GM08714 (cell line): ENCODE measurements around the gene IFITM10.

Source experiments
- H3K4me3 ChIP-seq: fragments of 200-500 bp; sonication (Bioruptor generic); 2 replicates; pipeline ENCODE4 v1.5.1; 2014; ENCODE audit warnings: mild to moderate bottlenecking, low read length, inconsistent platforms
- ZNF274 ChIP-seq: IDR thresholded peaks from 2 replicates; pipeline ENCODE4 v1.6.1; 2012; ENCODE audit warnings: mild to moderate bottlenecking, low read depth, low read length

Gene IFITM10

DNA sequence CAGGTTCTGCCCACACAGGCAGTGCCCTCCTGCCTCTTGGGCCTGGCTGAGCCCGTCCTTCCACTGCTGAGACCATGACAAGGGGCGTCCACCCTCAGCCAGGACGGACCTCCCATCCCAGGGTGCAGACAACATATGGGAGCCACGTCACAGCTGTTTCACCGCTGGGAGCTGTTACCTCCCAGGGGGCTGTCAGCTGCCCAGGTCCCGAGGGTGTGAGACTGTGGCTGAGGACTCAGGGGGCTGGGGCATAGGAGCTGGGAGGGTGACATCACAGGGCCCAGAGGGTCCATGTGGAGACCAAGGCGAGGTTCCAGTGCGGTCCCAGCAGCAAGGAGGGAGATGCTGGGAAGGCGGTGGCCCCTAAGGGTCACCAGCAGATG, 31.2 kb upstream of the IFITM10 start:
- TF ChIP-seq ZNF274 = no peak
- no peak overlapping the region for H3K4me3 ChIP-seq

DNA sequence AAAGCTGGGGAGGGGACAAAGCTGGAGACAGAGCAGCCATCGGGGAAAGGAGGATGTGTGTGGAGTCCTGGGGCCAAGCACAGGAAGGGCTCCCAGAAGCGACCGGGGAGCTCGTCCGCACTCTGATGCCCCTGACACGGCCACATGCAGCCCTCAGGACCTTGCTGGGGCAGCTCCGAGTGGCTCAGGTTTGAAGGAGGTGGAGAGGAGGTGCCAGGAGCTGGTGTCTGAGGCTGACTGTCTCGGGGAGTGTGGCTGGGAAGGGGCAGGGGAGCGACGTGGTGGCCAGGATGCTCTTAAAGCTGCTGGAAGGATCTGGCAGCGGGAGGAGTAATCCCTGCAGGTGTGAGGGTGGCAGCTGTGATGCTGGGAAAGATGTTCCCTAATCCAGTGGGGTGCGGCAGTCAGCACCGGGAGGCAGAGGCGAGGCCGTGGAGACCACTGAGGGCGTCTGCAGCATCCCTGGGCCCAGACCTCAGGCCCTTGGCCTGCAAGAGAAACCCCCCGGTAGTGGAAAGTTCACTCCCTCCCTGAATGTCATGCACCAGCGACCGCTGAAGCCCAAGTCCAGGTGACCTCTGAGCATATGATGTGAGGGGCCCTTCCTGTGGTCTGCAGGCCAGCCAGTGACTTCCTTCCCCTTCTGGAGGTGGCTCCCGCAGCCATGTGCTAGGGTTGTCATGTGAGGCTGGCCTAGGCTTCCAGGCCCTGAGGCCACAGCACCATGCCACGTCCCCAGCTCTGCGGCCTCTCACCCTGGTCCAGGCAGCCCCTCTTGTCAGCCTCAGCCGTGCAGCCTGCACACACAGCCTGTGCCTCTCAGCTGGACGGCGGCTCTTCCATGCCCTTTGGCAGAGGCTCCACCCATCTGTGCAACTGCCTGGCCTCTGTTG, 30.6 kb upstream of the IFITM10 start:
- no peak overlapping the region for H3K4me3 ChIP-seq
- TF ChIP-seq ZNF274 = no peak

- H3K4me3 ChIP-seq = no peak overlapping the region
- TF ChIP-seq ZNF274 = no peak
These were observed 29.7 kb upstream of the IFITM10 start for GRCh38 chr11:1779806-1780699.

DNA sequence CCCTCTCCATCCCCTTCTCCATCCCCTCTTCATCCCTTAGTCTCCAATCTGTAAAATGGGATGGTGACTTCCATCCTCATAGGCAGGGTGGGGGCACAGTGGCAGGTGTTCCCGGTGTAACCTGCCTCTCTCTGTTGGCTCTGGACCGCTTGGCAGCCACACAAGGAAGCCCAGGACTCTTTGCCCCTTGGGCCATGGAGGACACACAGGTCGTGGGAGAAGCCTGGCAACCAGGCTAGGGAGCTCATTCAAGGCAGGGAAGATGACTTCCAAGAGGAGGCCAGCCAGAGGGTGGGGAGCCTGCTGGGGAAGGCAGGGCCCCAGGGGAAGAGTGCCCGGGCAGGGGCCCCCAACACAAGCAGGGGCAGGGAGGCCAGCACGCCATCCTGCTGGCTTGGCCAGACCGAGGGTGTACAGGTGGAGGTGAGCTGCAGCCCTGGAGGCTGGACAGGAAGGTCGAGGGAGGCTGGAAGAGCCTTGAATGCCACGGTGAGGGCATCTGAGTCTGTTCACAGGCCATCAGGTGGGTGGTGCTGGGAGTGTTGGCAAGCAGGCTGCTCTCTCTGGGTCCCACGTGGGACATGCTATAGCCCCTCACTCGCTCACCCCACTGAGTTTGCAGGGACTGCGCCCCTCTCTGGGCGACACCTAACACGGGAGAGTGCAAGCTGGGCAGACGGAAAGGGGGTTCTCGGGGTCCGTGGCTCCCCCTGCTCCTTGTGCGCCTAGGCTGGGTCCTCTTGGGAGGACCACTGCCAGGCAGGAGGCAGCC, 28.8 kb upstream of the IFITM10 start:
- no peak overlapping the region for H3K4me3 ChIP-seq
- no peak for TF ChIP-seq ZNF274

GRCh38 chr11:1778141-1778911, 27.9 kb upstream of the IFITM10 start:
- TF ChIP-seq ZNF274 = no peak
- H3K4me3 ChIP-seq = no peak overlapping the region

GRCh38 chr11:1777737-1778136, 27.3 kb upstream of the IFITM10 start:
- no peak for TF ChIP-seq ZNF274
- no peak overlapping the region for H3K4me3 ChIP-seq

DNA sequence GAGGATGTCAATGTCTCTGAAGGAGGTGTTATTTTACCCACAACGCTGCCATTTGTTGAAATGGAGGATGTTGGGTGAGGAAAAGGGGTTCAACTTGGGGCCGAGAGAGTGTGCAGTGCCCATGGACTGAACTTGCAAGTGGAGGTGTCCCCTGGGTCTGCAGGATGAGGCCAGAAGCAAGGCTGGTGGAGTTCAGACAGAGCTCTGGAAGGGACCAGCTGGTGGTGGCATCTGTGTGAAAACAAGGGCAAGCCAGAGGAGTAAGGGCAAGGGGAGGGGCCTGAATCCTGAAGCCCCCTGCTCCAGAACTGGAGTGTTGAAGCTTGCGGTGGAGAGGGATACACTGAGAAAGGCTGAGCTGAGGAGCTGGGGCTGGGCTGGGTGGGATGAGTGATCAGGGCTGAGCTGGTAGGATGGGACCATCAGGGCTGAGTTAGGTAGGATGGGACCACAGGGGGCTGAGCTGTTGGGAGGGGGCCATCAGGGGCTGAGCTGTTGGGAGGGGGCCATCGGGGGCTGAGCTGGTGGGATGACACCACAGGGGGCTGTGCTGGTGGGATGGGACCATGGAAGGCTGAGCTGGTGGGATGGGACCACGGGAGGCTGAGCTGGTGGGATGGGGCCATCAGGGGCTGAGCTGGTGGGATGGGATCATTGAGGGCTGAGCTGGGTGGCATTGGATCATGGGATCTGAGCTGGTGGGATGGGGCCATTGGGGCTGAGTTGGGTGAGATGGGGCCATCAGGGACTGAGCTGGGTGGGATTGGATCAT, 26.7 kb upstream of the IFITM10 start:
- H3K4me3 ChIP-seq = no peak overlapping the region
- no peak for TF ChIP-seq ZNF274

GRCh38 chr11:1776331-1776851, 26.0 kb upstream of the IFITM10 start:
- TF ChIP-seq ZNF274 = no peak
- H3K4me3 ChIP-seq = no peak overlapping the region

GRCh38 chr11:1774886-1775285, 24.5 kb upstream of the IFITM10 start:
- H3K4me3 ChIP-seq = no peak overlapping the region
- no peak for TF ChIP-seq ZNF274

GRCh38 chr11:1773994-1774550, 23.7 kb upstream of the IFITM10 start:
- no peak overlapping the region for H3K4me3 ChIP-seq
- TF ChIP-seq ZNF274 = no peak

DNA sequence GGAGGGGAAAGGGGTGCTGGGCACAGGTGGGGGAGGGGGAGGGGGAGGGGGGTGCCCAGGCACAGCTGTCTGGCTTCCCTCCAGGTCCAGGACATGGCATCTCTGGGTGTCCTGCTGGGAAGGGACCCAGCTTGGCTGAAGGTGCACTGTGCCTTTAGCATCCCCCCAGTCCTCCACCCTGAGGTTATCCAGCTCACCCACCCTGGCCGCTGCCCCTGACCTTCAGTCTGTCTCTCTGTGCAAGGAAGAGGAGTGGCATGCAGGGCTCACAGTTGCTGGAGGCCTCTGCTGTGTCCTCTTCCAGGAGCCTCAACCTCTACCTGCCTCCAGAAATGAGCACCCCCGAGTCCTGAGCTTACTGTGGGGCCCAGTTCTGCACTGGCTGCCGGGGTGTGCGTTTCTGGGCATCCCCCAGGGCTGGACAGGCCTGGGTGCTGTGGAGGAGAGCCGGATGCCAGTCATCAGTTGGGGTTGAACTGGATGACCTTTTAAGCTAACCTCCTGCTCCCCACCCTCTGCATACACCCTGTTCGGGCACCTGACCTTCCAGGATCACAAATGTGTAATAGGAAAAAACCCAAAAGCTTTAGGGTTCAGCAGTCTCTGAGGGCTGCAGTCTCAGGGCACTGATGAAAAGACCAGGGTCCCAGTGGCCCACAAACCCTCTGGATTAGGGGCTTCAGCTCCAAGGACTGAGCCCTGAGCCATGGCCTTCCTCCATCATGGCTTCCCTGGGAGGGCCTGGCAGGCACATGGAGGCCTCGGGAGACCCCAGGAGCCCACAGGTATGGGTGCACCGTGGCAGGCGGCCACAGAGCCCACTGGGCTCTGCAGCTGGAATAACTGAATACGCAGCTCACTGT, 23.0 kb upstream of the IFITM10 start:
- no peak for TF ChIP-seq ZNF274
- no peak overlapping the region for H3K4me3 ChIP-seq
